Stimulated activated CD8-positive, alpha-beta memory T cell treated with anti-CD3 and anti-CD28 coated beads, Interleukin-7, amount 100 ng/mL, for 48 hours (primary cell): ENCODE results near the gene SLC6A15.

ENCODE experiments used
- DNase-seq, 2 donors: peaks; one replicate each; pipeline ENCODE4 v3.0.0-alpha.2; 2020; ENCODE audit warnings: low read depth in 1 of 2; ENCODE audit errors: extremely low read depth in 1 of 2

SLC6A15 gene

DNA sequence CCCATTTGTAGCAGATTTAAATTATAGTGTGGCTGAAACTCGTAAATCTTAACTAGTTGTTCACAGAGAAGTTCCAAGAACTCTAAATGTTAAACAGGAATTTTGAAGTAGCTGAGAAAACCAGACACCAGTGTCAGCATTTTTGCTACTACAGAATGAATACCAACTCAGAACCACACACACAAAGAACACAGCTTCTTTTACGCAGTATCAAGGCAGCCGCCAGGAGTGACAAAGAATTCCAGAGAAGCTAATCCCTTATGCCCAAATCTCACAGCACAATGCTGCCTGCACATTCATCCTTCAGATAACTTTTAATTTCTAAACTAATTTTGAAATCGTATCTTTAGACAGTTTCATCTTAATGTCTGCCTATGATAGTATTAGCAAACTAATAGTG lies 37.4 kb downstream of the SLC6A15 start:
- DNase-seq: no peak

DNA sequence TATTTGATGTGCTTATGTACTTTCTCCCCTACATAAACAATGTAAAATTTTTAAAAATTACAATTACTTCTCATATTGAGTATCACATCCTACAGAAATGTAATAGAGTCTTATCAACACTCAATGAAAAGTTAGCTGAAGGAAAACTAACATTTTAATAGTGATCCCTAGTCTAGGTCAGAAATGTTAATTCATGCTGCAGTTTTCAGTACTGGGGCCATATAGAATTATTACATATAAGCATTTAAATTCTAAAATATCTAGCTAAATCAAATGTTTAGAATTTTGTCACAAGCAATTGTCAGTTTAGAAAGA lies 37.8 kb downstream of the SLC6A15 start:
- no peak for DNase-seq

DNA sequence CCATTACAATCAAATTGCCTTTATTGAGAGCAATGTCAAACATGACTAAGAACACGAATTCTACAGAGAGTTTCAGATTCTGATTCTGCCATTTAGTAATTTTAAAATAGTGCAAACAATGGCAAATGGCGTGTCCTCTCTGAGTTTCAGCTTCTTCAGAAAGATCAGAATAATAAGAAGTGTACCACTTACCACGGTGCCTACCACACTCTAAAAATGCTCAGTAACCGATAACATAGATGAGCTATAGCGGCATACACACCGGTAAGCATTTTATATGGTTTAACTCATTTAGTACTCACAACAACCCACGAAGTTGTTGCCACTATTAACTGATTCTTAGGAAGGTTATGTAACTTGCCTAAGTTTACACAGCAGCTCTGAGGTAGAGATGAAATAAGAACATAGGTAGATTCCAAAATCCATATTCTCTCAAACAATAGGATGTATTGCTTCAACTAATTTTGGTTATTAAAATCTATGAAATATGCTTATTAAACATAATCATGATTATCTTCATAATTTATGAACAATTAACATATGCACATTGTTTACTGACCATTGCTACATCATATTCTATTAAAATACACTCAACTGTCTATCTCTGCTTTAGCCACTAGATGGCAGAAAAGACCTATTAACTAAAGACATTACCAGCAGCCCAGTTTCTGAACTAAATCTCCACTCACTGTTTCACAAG lies 38.3 kb downstream of the SLC6A15 start:
- DNase-seq: no peak

DNA sequence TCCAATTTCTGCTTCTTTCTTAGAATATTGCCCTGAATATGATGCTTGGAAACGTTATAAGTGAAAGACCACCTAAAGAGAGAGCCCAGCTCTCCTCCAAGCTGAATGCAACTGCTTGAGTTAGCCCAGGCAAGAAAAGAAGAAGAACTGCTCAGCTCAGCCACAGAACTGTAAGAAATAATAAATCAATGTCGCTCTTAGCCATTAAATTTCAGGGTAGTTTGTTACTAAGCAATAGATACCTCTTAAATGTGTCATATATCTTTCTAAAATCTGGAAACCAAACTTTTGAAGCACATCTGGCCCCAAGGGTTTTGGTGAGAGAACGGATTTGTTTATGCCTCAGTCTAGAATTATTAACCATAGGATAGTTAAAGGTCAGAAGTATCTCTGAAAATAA lies 50.4 kb downstream of the SLC6A15 start:
- no peak for DNase-seq

DNA sequence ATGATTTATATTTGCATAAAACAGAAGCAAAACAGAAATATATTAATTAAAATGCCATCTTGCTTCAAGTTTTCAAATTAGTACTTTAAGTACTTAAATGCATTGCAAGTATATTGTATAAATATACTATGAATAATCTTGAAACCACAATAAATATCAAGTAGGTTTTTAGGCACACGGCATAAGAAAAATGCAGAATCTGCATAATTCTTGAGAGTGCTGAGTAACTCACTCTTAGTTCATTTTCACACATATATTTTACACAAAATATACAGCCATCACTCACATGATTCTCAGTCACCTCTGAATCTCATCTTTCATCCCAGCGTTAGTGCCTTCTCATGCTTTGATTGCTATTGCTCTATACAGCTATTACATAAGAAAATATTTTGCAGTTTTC lies 51.9 kb downstream of the SLC6A15 start:
- DNase-seq: no peak

DNA sequence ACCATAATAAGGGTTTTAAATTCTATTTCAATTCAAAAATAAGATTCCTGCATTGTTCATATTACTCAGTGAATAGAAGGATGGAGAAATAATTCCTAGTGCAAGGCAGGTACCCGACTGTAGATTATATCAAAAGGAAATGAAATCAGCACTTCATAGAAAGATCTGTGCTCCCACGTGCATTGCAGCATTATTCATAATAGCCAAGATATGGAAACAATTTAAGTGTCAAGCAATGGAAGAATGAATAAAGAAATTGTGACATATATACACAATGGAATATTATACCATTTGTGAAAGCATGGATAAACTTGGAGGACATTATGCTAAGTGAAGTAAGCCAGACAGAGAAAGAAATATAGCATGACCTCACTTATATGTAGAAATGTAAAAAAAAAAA lies 53.8 kb downstream of the SLC6A15 start:
- DNase-seq: no peak

DNA sequence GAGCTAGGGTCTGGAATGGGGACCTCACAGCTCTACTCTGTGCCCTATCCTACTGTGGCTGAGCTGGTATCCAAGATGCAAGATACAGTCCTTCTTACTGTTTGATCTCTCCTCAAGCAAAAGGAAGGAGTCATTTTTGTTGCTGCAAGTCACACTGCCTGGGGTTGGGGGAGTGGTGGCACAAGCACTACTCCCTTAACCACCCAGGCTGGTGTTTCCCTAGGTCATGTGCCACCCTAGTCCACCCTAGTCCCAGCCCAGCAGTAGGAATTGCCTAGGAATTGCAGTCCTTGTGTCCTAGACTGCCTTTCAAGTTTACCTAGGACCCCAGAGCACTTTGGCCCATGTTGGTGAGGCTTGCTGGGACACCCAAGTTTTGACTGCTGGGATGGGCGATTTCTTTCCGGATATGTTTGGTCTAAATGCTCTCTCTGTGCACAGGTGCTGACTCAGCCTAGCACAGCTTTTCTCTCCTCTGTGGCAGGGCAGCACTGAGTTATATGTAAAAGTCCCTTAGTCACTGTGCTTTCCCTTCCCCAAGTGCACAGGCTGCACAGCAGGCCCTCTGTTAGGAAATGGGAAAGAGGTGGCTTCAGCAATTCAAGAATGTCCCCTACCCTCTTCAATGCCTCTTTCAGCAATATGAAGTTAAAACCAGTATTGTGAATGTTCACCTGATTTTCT lies 54.9 kb downstream of the SLC6A15 start:
- DNase-seq: no peak

DNA sequence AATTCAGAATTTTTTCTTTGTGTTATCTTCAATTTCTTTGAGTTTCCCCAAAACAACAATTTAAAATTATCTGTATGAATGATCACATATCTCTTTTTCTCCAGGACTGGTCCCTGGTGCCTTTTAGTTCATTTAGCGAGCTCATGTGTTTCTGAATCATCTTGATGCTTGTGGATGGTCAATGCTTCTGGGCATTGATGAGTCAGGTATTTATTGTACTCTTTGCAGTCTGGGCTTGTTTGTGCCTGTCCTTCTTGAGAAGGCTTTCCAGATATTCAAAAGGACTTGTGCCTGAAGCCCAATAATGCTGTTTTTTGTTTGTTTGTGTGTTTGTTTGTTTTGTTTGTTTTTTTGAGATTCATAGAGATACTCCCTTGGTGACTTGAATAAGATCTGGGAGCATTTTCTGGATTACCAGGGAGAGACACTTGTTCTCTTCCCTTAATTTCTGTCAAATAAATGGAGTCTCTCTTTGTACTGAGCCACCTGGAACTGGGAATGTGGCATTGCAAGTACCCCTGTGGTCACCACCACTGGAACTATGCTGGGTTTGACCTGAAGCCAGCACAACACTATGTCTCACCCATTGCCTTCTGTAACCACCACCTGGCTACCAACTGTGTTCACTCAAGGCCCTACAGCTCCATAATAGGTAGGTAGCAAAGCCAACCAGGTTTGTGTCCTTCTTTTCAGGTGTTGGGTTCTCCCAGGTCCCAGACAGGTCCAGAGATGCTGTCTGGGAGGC lies 56.3 kb downstream of the SLC6A15 start:
- DNase-seq: no peak

DNA sequence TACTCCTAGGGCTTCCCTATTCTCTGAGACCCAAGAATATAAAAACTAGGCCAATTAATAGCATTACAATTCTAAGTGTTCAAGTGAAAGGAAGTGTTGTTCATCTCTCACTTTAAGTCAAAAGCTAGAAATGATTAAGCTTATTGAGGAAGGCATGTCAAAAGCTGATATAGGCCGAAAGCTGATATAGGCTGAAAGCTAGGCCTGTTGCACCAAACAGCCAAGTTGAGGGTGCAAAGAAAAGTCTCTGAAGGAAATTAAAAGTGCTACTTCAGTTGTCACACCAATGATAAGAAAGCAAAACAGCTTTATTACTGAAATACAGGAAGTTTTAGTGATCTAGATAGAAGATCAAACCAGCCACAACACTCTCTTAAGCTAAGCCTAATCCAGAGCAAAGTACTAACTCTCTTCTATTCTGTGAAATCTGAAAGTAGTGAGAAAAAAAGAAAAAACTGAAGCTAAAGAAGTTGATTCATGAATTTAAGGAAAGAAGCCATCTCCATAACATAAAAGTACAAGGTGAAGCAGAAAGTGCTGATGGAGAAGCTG lies 68.9 kb downstream of the SLC6A15 start:
- no peak for DNase-seq

DNA sequence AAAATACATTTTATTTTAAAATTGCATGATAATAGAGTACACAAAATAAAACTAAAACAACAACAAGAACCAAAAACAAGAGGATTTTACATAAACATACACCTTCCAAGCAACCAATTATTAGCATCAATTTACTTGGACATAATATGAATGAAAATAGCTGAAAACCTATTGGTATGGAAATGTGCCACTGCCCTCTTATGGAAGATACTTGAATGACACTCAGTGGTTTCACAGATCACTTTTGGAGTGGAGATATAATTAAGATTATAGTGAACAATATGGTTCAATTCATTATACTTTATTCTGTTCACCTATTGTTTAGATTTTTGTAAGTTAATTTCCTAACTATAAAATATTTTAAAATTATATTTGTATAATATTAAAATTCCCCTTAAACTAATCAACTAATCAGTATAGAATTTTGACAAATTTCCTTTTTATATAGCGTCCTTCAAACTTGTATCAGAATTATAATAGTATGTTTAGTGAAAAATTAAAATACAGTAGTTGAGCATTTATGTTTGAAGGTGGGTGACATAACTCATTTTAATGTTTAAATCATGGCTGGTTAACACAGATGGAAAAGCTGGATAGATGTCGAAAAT lies 70.1 kb downstream of the SLC6A15 start:
- DNase-seq: no peak

DNA sequence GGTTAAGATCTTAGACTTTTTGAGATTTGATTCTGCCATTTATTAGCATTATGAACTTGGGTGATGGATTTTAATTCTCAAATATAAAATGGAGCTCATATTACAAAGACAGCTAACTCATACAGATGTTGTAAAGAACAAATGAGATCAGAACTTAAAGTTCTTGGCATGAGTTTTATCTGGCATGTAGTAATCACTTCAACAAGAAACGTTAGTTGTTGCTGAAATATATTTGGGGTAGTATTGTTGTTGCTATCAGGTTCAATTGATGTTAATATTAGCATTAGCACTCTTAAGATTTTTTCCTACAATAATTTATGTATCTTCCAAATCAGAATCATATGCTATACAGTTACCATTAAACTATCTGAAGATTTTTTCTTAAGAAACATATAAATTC lies 71.0 kb downstream of the SLC6A15 start:
- no peak for DNase-seq

DNA sequence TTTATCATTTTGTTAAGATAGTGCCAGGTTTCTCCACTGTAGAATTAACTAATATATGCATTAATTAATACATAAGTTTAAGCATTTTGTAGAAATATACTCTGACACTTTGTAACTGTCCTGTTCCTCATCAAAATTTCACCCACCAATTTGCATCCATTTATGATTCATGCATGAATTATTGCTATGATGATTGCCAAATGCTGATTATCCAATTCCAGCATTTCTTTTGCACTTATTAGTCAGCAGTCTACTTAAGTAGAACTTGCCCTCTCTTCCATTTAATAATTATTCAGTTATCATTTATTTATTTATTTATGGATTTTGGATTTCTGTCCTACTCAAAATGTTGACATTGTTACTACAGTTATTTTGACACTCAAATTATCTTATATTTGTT lies 72.2 kb downstream of the SLC6A15 start:
- no peak for DNase-seq

DNA sequence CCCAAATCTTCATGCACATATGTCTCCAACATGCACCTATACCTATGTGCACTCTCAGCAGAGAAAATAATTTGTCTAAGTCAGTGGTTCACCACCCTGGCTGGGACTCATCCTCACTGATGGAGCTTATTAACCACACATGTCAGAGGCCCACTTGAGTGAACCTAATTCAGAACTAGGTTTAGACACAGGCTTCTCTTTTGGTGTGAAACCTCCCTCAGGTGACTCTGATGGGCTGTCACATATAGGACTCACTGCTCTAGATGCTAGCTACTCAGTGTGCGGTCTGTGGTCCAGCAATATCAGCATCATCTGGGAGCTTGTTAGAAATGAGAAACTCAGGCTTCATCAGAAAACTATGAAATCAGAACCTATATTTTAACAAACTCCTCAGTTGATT lies 85.7 kb downstream of the SLC6A15 start:
- no peak for DNase-seq

DNA sequence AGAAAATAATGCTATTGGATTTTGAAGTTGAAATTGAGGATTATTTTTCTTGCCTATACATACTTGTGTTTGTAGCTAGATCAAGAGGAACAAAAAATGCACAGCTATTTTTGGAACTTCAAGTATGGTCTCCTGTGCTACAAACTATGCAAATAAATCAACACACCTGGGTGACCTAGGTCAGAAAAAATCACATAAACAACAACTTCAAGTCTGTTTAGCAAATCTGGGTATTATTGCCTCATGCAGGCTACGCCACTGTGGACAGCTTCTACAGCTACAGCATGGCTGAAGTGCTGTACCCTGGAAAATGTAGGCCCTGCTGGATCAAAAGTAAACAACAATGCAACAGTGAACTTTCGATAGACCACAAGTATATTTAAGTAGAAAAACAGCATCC lies 87.5 kb downstream of the SLC6A15 start:
- no peak for DNase-seq

DNA sequence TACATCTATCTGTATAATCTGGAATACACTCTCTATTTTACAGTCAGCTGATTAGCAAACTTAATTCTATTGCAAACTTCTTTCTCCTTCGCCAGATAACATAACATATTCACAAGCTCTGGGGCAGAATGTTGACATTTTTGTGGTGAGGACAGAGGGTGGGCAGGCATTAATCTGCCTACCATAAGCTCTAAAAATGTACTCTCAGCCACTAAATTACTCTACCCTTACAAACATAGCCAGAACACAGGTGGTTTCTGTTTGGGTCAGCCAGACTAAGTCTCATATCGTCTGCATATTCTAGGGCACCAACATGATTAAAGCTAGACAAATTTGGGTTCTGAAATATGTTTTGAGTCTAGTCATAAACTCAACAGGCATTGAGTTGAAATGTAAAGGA lies 90.1 kb downstream of the SLC6A15 start:
- DNase-seq: no peak

DNA sequence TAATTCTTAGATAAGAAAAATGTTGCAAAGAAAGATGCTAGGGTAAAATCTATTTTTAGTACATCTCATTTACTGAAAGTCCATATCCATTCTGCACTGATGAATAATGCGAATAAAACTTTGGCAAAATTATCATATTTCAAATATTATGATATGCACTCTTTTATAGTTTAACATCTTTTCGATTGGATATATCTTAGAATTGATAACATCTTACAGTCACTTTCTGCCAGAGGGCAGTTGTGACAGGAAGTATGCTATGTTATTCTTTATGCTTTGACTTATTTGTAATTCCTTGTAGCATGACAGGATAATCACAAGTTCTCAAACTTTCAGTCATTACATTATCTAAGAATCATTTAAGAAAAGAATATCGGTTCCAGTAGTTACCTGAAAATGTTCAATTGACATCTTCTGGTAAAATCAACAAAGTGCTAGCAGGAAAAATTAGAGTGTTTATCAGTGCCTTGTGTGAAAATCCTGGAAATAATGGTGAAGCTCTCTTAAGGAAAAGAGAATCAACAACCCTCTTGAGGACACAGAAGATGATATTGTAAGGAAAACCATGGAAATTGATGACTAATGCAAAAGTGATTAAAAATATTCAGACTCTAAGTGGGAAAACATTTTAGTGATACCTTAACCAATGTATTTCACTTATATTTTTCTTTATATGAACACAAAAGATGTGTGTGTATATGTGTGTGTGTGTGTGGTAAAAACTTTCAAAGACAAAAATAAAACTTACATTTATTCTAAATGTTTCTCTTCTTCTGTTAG lies 95.5 kb downstream of the SLC6A15 start:
- DNase-seq: no peak

DNA sequence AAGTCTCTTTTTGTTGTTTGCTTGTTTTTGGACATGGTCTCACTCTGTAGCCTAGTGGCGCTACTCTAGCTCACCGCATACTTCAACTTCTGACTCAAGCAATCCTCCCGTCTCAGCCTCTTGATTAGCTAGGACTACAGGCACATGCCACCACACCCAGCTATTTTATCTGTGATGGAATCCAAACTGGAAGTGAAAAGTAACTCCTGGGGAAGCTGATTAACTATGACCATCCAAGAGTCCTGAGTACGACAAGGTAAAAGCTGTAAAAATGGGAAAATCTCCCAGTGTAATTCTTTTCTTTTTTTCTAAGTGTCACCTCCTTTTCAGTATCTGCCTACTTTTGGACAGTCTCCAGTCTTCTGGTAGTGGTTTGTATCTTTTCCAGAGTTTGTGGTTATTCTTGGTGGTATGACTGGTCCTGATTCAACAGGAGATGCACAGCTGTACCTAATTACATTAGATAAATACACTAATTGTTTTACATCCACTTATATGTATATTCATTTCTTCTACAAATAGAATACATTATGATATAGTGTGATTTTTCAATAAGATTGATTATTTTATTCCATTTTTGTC lies 97.8 kb downstream of the SLC6A15 start:
- DNase-seq: no peak

DNA sequence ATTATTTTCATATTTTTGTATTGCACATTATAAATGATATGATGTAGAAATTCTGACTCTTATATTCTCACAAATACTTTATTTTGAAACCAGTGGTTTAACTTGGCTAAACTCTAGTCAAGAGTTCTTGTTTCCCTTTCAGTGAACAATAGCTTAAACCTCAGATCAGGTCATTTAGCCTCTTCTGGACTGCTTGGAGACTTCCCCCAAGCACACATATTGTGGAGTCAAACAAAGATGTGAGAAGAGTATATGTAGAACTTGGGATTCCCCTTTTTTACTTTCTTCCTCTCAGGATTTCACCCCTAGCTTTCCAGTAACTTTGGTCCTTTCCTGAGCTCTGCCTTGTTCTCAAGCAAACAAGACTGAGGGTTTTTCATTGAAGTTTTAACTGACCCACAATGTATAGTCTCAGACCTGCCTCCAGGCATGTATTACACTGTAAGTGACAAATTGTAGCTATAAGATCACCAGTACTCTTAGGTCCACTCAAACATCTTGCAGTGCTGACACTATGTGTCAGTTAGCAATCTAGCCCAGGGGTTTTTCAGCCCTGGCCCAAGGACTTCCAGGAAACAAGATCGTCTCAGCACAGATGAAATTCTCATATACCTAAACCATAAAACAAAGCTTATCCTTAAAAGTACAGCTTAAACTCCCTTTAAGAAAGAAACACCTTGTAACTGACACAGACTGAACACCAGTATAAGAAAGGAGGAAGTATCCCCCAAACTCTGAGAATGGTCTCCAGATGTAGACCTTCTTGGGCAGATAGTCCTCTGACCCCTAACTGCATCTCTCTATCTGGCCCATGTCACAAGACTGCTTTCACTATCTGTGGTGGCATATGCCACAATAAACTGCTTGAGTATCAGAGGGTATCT lies 98.6 kb downstream of the SLC6A15 start:
- DNase-seq: no peak

DNA sequence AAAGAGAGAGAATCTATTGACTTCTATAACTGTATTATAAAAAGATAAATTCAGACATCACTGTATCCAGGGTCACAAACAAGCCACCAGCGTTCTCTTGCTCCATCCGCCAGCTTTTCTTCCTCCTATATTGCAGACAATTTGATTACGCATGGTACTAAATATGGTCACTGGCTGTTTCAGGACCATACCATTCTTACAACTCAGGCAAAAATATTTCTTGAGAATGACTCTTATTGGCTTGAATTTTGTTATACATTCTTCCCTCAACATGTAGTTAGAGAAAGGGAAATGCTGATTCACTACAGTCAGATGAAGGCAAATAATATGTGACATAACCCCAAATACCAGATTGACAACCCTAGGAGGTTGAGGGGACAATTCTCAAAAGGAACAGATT lies 101.3 kb downstream of the SLC6A15 start:
- no peak for DNase-seq
